OCI-LY1 (cell line): Measurements from ENCODE around the gene FAM107B.

Source experiments
- H2AFZ ChIP-seq: fragments of 200-600 bp; sonication (generic), shearing (Covaris generic); 2 replicates; pipeline ENCODE4 v1.6.0; 2014; ENCODE audit warnings: antibody characterized with exemption, mild to moderate bottlenecking, low read length
- H3F3A ChIP-seq: fragments of 200-600 bp; sonication (generic), shearing (Covaris generic); 2 replicates; pipeline ENCODE4 v1.6.0; 2014; ENCODE audit warnings: mild to moderate bottlenecking, antibody characterized with exemption, low read length, moderate library complexity; ENCODE audit not compliant: insufficient read depth
- H3K27ac ChIP-seq: fragments of 200-600 bp; sonication (generic); 2 replicates; pipeline ENCODE4 v1.5.1; 2014; ENCODE audit warnings: low read length, mixed run types, mild to moderate bottlenecking, low read depth; ENCODE audit not compliant: poor library complexity, severe bottlenecking
- H3K27me3 ChIP-seq: fragments of 200-600 bp; sonication (generic); 2 replicates; pipeline ENCODE4 v1.6.0; 2014; ENCODE audit warnings: antibody characterized with exemption, mild to moderate bottlenecking, low read length, moderate library complexity; ENCODE audit not compliant: insufficient read depth
- H3K36me3 ChIP-seq: fragments of 200-600 bp; sonication (generic); 2 replicates; pipeline ENCODE4 v1.6.1; 2014; ENCODE audit warnings: mild to moderate bottlenecking, antibody characterized with exemption, low read length, moderate library complexity, mixed read lengths; ENCODE audit not compliant: insufficient read depth
- H3K4me1 ChIP-seq: fragments of 200-600 bp; sonication (generic); 2 replicates; pipeline ENCODE4 v1.5.1; 2014; ENCODE audit warnings: mild to moderate bottlenecking, low read length, moderate library complexity; ENCODE audit not compliant: insufficient read depth, severe bottlenecking
- H3K4me2 ChIP-seq: fragments of 200-600 bp; sonication (generic), shearing (Covaris generic); 2 replicates; pipeline ENCODE4 v1.6.1; 2014; ENCODE audit warnings: low read length
- H3K4me3 ChIP-seq: fragments of 200-600 bp; sonication (generic); 2 replicates; pipeline ENCODE4 v1.5.1; 2014; ENCODE audit warnings: low read length, low read depth, mild to moderate bottlenecking, mixed read lengths; ENCODE audit not compliant: poor library complexity, severe bottlenecking
- H3K79me2 ChIP-seq: fragments of 200-600 bp; shearing (Covaris generic); 2 replicates; pipeline ENCODE4 v1.6.1; 2016; ENCODE audit warnings: mixed run types, low read length, mixed read lengths; ENCODE audit not compliant: insufficient read depth
- H3K9ac ChIP-seq: fragments of 200-600 bp; sonication (generic), shearing (Covaris generic); 2 replicates; pipeline ENCODE4 v1.6.1; 2014; ENCODE audit warnings: mild to moderate bottlenecking, low read length, mixed read lengths
- H3K9me2 ChIP-seq: fragments of 200-600 bp; sonication (generic), shearing (Covaris generic); 2 replicates; pipeline ENCODE4 v1.6.1; 2014; ENCODE audit warnings: low read depth, mild to moderate bottlenecking, low read length, mixed read lengths
- H3K9me3 ChIP-seq: fragments of 200-600 bp; shearing (Covaris generic); 2 replicates; pipeline ENCODE4 v1.6.1; 2014; ENCODE audit warnings: low read length, mixed read lengths
- H4K20me1 ChIP-seq: fragments of 200-600 bp; sonication (generic), shearing (Covaris generic); 2 replicates; pipeline ENCODE4 v1.6.0; 2016; ENCODE audit warnings: mild to moderate bottlenecking, low read length; ENCODE audit not compliant: insufficient read depth
- CTCF ChIP-seq: fragments of 200-600 bp; sonication (generic), shearing (Covaris generic); IDR thresholded peaks from 2 replicates; pipeline ENCODE4 v1.5.1; 2017; ENCODE audit warnings: mild to moderate bottlenecking, antibody characterized with exemption, low read length, moderate library complexity, mixed read lengths
- EZH2 ChIP-seq: fragments of 200-600 bp; sonication (generic), shearing (Covaris generic); IDR thresholded peaks from 2 replicates; pipeline ENCODE4 v1.8.0; 2017; ENCODE audit warnings: borderline replicate concordance, mixed run types, mild to moderate bottlenecking, antibody characterized with exemption, low read length, moderate library complexity, mixed read lengths

FAM107B gene

GRCh38 chr10:14606633-14607032 lies 168.1 kb downstream of the FAM107B start:
- no peaks in the 10 kb centered on the region for H3K9me3 ChIP-seq
- H3F3A ChIP-seq = no peaks in the 10 kb centered on the region
- TF ChIP-seq CTCF (no peak), EZH2 (no peak)
- H3K79me2 ChIP-seq = peaks cover 20% of the 10 kb centered on the region
- no peaks in the 10 kb centered on the region for H3K27me3 ChIP-seq
- H3K4me2 ChIP-seq = no peak overlapping the region
- H3K9ac ChIP-seq = no peak overlapping the region
- H4K20me1 ChIP-seq = no peaks in the 10 kb centered on the region
- peaks cover 48% of the 10 kb centered on the region for H3K4me1 ChIP-seq
- H3K4me3 ChIP-seq = no peak overlapping the region
- H3K36me3 ChIP-seq = peaks cover 17% of the 10 kb centered on the region
- no peak overlapping the region for H2AFZ ChIP-seq
- peak overlapping the region; percentile 86 for H3K27ac ChIP-seq
- no peaks in the 10 kb centered on the region for H3K9me2 ChIP-seq

- Histone ChIP-seq H3K79me2 (peaks cover 33% of the 10 kb centered on the region), H3K27me3 (no peaks in the 10 kb centered on the region), H3K4me1 (peaks cover 61% of the 10 kb centered on the region), H3K36me3 (peaks cover 29% of the 10 kb centered on the region), H3K4me3 (peak overlapping the region; percentile 64), H3F3A (no peaks in the 10 kb centered on the region), H4K20me1 (no peaks in the 10 kb centered on the region), H3K9ac (peak overlapping the region; percentile 80), H3K9me2 (no peaks in the 10 kb centered on the region), H3K4me2 (peak overlapping the region; percentile 100), H3K27ac (peak overlapping the region; percentile 63), H2AFZ (no peak overlapping the region), H3K9me3 (no peaks in the 10 kb centered on the region)
- TF ChIP-seq EZH2 = no peak
Observed at GRCh38 chr10:14605231-14605925, 169.3 kb downstream of the FAM107B start.

- H3K27ac ChIP-seq = peak overlapping the region; percentile 63
- no peaks in the 10 kb centered on the region for H4K20me1 ChIP-seq
- H3K4me3 ChIP-seq = peak overlapping the region; percentile 95
- peaks cover 38% of the 10 kb centered on the region for H3K36me3 ChIP-seq
- H3K9me2 ChIP-seq = no peaks in the 10 kb centered on the region
- H3K4me2 ChIP-seq = peak overlapping the region; percentile 100
- no peaks in the 10 kb centered on the region for H3K9me3 ChIP-seq
- H3K9ac ChIP-seq = peak overlapping the region; percentile 80
- TF ChIP-seq CTCF (no peak), EZH2 (no peak)
- H3K79me2 ChIP-seq = peaks cover 42% of the 10 kb centered on the region
- H3K27me3 ChIP-seq = no peaks in the 10 kb centered on the region
- H3F3A ChIP-seq = no peaks in the 10 kb centered on the region
- peaks cover 67% of the 10 kb centered on the region for H3K4me1 ChIP-seq
- H2AFZ ChIP-seq = no peak overlapping the region
Observed at GRCh38 chr10:14604181-14605142, 170.2 kb downstream of the FAM107B start.
